ENCODE data around the gene PKD1L1.

PKD1L1 gene

GRCh38 chr7:47787249-47788069 is 160.8 kb downstream of the PKD1L1 start:
- DNase-seq = no peak

GRCh38 chr7:47786557-47787248 is 161.6 kb downstream of the PKD1L1 start:
- DNase-seq = no peak

GRCh38 chr7:47785923-47786556 is 162.2 kb downstream of the PKD1L1 start:
- DNase-seq = no peak

- no peak for DNase-seq
These were observed 164.6 kb downstream of the PKD1L1 start for GRCh38 chr7:47783456-47784223.

GRCh38 chr7:47782792-47783191 is 165.5 kb downstream of the PKD1L1 start:
- DNase-seq = no peak

- no peak for DNase-seq
These were observed 166.2 kb downstream of the PKD1L1 start for GRCh38 chr7:47782022-47782421.

- no peak for DNase-seq
These were observed 167.7 kb downstream of the PKD1L1 start for GRCh38 chr7:47780555-47780954.

GRCh38 chr7:47779341-47779771 is 168.9 kb downstream of the PKD1L1 start:
- DNase-seq = peak in 1 of 2 experiments; percentile 79

GRCh38 chr7:47778153-47778661 is 170.1 kb downstream of the PKD1L1 start:
- DNase-seq = no peak

- no peak for DNase-seq
These were observed 170.6 kb downstream of the PKD1L1 start for GRCh38 chr7:47777531-47778152.

GRCh38 chr7:47776335-47776734 is 171.9 kb downstream of the PKD1L1 start:
- no peak for DNase-seq

GRCh38 chr7:47775238-47775637 is 173.0 kb downstream of the PKD1L1 start:
- DNase-seq = no peak

- no peak for DNase-seq
These were observed 175.8 kb downstream of the PKD1L1 start for GRCh38 chr7:47772492-47772891.

- no peak for DNase-seq
These were observed 176.3 kb downstream of the PKD1L1 start for GRCh38 chr7:47771990-47772360.

GRCh38 chr7:47771336-47771989 is 176.8 kb downstream of the PKD1L1 start:
- DNase-seq = no peak

GRCh38 chr7:47766126-47766525 is 182.1 kb downstream of the PKD1L1 start:
- DNase-seq = no peak

- DNase-seq = no peak
These were observed 182.8 kb downstream of the PKD1L1 start for GRCh38 chr7:47765373-47765979.

GRCh38 chr7:47764746-47765145 is 183.5 kb downstream of the PKD1L1 start:
- DNase-seq = no peak

- DNase-seq = no peak
These were observed 184.9 kb downstream of the PKD1L1 start for GRCh38 chr7:47763063-47763974.

GRCh38 chr7:47762746-47763062 is 185.6 kb downstream of the PKD1L1 start:
- DNase-seq = no peak

Data from cerebellar nuclear complex (tissue), 1 donor.